ENCODE results near the gene KRTAP5-7.
A peak's percentile ranks its signal among the peaks of the same experiment; 100 is the strongest.

The KRTAP5-7 gene, protein sequence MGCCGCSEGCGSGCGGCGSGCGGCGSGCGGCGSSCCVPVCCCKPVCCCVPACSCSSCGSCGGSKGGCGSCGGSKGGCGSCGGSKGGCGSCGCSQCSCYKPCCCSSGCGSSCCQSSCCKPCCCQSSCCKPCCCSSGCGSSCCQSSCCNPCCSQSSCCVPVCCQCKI

DNA sequence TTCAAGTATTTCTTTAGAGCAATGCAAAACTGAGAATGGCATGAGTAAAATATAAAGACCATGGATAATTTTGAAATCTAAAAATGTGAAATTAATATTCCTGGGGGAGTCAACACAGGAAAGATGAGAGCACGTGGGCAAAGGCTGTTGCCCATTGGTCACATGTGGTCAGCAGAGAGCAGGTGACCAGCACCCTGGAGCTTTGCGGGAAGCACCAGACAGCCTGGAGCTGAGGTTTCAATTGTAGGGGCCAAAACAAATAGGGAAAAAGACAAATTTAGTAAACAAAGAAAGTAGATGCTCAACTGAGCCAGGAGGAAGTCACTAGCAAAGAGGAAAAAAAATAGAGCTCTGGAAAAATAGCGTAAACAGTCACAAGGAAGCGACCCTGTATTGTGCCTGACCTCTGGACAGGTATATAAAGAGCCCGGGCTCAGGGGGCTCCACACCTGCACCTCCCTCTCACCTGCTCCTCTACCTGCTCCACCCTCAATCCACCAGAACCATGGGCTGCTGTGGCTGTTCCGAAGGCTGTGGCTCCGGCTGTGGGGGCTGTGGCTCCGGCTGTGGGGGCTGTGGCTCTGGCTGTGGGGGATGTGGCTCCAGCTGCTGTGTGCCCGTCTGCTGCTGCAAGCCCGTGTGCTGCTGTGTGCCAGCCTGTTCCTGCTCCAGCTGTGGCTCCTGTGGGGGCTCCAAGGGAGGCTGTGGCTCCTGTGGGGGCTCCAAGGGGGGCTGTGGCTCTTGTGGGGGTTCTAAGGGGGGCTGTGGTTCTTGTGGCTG is at the start of gene KRTAP5-7:
Gene KRTAP5-7 (plus strand): TSS at position 472 of the 780 bp plus-strand sequence. CDS start 34 bp downstream, at position 506.
- peak; percentile 3 for DNase-seq

DNA sequence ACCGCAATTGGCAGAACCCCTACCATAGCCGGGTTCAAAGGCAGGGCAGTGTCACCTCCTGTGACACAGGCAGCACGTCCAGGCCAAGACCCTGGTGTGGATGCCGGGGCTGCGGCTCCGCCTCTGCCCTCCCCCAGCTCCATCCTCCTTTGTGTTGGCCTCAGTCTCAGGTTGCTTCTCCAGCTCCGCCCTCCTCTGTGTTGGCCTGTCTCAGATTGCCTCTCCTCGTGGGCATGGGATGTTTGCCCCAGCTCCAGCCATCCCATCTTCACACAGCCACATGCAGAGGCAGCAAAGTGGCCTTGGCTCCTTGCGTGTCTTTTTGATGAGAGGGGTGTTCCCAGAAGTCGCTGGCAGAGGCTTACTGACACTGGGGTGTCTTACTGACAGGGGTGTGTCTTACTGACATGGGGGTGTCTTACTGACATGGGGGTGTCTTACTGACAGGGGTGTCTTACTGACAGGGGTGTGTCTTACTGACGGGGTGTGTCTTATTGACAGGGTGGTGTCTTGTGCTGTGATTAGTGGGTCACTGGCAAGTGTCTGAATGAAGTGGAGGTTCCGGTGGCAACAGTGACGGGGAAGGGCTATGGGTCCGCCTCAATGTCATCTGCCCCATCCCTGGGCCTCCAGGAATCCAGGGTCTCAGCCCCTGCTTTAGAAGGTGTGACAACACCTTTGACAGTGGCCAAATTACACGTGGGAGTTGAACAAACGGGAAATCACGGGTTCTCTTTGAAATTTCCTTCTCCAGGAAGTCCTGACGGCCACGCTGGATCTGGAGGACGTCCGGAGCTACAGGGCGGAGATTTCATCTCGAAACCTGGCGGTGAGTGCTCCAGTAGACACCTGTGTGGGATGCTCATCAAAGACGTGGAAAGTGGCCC is 49.2 kb upstream of the KRTAP5-7 start:
- no peak for DNase-seq

DNA sequence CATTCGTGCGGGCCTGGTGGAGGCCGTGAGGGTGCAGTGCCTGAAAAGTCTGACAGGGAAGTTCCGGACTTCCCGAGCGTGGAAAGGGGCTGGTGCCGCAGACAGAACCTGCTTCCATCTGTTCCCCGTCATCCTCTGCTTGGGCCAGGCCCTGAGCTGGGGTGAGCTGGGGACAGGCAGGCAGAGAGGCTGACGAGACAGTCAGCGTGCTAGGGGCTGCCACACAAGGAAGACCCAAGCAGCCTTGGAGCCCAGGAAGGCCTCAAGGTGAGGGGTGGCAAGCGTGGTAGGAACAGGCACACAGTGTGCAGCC is 48.6 kb upstream of the KRTAP5-7 start:
- DNase-seq, result no peak

DNA sequence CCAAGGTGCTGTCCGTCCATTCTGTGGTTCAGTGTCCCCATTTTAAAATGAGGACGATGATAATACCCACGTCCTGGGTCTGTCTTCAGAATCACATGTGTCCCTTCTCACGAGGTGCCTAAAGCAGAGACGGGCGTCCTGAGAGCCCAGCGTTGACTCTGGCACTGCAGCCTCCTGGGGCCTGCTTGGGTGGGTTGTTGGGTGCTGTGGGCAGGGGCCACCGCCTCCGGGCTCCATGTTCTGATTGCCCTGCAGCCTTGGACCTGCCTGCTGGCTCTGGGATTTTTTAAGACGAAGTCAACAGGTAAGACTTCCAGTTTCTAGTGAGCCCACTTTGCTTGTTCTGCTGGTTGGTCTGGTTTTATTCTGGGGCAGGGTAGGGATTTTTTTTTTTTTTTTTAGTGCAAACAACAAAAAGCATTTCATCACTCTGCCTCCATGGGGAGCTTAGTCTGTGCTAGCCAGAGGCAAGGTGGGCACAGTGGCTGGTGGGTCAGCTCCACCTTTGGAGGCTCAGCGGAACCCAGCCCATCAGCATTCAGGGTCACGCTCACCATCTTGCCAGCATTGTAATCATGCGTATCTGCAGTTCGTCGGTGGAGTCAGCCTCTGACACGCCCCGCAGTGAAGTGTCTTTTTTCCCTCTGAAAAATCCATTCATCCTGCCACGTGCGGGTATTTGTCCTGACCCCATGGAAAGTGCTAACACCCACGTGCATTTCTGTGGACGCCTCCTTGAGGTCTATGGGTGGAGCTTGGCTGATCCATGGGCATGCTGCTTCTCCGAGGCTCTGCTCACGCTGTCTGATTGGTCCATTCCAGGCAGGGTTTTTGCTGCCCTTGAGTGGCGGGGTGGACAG is 45.7 kb upstream of the KRTAP5-7 start:
- DNase-seq, result no peak

DNA sequence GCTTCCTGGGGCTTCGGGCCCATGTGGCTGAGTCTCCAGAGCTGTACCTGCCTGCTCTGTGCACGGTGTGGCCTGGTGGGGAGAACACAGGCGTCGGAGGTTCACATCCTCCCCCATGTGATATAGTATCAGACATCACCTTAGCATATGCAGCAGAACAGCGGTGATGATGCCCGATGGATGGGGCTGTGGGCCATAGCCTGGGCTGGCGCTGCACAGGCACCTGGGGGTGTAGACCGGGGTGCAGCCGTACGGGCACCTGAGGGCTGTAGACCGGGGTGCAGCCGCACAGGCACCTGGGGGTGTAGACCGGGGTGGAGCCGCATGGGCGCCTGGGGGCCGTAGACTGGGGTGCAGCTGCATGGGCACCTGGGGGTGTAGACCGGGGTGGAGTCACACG is 44.9 kb upstream of the KRTAP5-7 start:
- no peak for DNase-seq

DNA sequence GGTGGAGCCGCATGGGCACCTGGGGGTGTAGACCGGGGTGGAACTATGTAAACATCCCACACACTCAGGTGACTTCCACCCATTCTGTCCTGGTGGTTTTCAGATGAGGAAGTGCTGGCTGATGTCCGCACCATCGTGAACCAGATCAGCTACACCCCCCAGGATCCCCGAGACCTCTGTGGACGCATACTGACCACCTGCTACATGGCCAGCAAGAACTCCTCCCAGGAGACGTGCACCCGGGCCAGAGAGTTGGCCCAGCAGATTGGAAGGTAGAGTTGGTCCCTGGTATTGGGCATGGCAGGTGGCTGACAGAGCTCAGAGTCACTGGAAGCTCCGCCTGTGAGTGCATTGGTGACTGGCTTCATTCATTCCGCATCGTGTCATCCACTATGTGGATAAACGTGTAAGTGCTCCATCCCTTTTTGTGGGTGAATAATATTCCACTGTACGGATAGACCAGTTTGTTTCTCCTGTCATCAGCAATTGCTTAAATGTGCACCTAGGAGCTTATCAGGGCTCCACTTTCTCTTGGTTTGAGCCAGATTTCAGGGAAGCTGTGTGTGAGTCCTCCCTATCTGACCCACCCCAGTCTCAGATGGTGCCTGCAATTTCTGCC is 44.2 kb upstream of the KRTAP5-7 start:
- no peak for DNase-seq

DNA sequence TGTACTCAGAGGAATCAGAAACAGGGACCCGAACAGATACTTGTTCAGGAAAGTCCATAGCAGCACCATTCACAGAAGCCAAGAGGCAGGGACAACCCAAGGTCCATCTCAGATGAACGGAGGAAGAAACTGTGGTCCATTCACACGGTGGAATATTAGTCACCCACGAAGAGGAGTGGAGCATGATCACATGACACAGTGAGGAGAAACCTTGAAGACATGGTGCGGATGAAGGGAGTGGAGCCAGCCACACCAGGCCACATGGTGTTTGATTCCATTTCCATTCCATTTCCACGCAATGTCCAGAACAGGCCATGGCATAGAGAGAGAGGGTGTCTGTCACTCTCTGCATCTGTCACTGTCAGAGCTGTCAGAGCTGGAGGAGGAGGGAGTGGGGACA is 43.4 kb upstream of the KRTAP5-7 start:
- DNase-seq, result no peak

DNA sequence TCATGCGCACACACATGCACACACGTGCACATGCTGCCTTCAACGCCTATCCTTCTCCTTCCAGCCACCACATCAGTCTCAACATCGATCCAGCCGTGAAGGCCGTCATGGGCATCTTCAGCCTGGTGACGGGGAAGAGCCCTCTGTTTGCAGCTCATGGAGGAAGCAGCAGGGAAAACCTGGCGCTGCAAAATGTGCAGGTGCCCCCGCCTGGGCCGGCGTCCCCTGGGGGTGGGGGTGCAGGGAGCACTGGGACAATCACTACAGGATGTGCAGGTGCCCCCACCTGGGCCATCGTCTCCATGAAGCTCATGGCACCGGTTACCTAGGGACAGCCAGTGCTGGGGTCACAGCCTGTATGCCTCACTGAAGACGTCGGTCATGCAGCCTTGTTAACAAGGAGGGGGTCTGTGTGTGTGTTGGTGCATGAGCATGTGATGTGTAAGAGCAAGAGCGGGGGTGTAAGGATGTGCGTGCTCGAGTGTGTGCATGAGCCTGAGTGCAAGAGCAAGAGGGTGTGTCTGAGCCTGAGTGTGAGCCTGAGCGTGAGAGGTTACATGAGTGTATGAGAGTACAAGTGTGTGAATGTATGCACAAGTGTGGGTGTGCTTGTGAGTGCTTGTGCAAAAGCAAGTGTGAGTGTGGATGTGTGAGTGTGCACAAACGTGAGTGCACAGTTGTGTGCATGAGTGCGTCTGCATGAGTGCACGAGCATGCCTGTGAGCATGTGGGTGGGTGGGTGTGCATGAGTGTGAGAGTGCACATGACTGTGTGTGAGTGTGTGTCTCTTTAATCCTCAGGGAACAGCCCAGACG is 42.6 kb upstream of the KRTAP5-7 start:
- no peak for DNase-seq

DNA sequence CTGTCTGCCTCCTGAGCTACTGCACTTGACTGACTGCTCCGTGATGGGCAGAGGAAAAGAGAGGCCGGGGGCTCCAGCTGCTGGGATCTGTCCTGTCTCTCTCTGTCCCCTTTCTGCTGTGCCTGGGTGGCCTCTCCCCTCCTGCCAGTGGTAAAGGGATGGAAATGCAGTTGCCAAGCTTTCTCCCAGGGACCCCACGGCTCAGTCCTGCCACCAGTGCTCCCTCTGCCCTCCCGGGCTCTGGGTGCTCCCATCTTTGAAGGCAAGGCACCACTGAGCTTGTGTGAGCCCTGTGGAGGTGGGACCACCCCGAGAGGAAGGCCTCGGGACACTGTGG is 42.0 kb upstream of the KRTAP5-7 start:
- DNase-seq, result no peak

DNA sequence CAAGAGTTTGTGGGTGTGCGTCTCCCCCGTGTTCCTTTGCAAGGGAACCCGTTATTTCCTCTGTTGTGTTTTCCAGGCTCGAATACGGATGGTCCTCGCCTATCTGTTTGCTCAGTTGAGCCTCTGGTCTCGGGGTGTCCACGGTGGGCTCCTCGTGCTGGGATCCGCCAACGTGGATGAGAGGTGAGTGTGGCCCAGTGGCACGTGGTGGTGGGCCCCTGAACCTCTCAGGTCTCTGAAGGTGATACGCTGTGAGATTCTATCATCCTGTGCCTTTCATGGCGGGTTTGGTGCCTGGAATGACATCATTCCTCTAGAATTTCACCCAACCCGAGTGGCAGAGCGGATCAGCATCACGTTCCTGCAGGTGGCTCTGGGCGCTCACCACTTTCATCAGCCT is 41.6 kb upstream of the KRTAP5-7 start:
- no peak for DNase-seq

DNA sequence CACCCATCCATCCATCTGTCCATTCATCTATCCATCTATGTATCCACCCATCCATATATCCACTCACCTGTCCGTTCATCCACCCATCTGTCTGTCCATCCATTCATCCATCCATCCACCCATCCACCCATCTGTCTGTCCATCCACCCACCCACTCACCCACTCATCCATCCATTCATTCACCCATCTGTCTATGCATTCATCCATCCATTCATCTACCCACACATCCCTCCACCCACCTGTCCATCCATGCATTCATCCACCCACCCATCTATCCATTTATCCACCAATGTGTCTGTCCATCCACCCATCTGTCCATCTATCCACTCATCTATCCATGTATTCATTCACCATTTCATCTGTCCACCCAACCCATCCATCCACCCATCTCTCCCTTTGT is 40.7 kb upstream of the KRTAP5-7 start:
- no peak for DNase-seq

DNA sequence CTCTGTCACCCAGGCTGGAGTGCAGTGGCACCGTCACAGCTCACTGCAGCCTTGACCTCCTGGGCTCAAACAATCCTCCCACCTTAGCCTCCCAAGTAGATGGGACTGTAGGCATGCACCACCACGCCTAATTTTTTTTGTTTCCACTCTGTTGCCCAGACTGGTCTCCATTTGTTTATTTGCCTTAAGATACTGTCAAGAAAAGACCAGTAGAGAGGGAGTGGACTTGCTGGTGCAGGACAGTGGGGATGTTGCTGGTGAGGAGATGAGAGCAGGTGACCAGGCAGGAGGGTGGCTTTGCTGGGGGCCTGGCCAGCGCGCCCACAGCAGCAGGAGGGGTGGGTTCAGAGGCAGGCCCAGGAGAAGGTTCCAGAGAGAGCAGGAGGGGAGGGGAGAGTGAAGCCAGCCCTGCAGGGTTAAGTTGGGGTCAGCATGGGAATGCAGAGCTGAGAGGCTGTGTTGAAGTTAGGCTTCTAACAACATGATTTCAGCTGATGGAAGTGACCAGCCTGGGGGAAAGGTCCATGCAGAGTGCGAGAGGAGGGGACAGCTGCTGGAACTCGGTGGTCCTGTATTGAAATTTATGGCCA is 38.3 kb upstream of the KRTAP5-7 start:
- no peak for DNase-seq

DNA sequence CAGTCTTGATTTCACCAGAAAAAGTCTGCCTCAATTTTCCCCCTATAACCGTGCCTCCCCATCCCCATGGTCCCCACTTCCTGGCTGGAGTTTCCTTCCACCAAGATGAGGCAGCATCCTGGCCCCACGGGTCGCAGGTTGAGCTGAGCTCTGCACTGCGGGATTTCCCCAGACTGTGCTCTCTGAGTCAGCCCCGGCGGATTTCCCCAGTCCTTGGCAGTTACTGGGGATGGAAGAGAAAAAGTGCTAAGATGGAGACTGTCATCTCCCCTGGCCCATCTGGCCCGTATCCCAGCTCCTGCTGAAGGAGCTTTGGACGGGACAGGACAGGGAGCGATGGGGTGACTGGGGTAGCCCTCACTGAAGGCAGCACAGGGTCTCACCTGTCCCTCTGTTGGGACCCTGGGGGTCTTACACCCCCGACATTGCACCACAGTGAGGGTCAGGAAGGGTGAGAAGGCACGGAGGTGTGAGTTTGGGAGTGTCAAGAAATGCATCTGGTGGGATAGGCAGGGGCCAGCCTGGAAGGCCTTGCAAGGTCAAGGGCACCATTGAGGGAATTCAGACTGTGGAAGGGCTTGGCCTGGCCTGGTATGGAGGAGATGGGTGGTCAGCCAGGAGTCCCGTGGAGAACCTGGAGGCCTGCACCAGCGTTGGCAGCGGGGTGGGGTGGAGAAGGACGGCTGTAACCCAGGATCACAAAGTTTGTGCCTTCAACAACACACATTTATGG is 37.6 kb upstream of the KRTAP5-7 start:
- no peak for DNase-seq

DNA sequence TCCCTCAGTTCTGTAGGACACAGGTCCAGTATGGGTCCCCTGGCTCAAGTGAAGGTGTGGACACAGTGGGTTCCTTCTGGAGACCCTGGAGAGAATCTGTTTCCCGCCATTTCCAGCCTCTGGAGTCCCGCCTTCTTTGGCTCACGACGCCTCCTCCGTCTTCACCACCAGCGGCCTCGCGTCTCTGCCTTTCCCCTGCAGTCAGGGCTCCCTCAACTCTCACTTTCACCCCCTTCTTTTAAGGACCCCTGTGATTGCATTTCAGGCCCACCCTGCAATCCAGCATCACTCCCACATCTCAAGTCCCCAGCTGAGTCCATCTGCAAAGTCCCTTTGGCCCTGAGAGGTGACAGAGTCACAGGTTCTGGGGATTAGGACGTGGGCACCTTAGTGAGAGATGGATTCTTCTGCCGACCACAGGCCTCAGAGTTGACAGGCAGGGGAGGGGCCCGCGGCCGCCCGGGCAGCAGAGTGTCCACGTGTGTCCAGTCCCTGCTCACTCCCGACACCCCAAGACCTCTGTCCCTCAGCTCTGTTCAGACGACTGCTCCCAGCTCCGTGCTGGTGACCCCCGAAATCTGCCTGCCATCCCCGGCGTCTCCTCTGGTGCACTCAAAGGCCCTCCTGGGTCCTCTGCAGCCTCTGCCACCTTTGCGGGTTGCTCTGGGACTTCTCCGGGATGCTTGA is 36.9 kb upstream of the KRTAP5-7 start:
- no peak for DNase-seq

DNA sequence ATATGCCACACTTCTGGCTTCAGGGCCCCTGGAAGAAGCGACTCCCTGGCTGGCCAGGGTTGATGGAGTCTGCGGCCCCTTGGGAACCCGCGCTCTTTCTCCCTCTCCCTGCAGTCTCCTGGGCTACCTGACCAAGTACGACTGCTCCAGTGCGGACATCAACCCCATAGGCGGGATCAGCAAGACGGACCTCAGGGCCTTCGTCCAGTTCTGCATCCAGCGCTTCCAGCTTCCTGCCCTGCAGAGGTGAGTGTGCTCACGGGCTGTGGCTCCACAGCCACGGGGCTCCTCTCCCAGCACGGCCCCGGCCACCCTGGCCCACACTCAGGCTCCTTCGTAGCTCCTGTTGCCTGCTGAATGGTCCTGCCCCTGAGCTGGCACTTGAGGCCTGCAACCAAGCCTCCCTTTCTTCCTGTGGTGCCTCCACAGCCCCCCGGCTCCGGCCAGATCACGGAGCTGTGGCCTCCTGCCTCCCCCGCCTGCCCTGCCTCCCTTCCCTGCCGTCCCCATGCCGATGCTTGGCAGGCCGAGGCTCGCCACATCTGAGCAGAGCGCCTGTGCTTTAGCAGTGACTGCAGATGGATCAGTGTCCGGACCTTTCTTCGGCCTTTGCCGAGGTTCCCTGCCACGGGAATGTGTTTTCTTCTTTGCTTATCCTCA is 36.2 kb upstream of the KRTAP5-7 start:
- no peak for DNase-seq

DNA sequence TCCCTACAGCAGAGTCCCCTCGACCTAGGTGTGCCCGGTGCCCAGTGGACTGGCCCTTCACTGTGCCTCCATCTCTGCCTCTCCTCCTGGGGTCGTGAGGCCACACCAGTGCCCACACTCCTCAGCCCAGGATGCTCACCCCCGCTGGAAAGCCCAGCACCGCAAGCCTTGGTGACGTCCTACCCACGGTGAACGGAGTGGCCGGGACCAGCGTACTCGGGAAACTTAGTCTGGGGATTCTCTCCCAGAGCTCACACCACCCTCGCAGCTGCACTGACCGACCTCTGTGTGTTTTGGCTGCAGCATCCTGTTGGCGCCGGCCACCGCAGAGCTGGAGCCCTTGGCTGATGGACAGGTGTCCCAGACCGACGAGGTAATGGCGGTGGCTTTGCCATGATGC is 35.5 kb upstream of the KRTAP5-7 start:
- DNase-seq, result no peak

DNA sequence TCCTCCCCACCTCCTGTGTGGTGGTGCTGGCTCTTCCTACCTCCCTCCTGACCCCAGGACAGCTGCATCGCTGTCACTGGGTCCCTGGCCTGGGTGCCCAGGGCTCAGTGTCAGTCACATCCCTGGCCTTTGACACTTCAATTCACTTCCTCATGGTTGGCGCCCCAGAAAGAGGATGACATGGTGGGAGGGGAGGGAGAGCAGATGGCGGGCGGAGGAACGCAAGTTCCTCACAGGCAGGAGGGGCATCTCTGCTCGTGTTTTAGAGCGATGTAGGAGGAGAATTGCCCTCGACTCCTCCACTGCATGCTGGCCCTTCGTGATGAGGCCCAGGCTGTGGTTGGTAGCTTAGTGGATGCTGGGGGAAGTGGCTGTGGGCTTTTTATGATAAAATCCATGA is 35.1 kb upstream of the KRTAP5-7 start:
- no peak for DNase-seq

DNA sequence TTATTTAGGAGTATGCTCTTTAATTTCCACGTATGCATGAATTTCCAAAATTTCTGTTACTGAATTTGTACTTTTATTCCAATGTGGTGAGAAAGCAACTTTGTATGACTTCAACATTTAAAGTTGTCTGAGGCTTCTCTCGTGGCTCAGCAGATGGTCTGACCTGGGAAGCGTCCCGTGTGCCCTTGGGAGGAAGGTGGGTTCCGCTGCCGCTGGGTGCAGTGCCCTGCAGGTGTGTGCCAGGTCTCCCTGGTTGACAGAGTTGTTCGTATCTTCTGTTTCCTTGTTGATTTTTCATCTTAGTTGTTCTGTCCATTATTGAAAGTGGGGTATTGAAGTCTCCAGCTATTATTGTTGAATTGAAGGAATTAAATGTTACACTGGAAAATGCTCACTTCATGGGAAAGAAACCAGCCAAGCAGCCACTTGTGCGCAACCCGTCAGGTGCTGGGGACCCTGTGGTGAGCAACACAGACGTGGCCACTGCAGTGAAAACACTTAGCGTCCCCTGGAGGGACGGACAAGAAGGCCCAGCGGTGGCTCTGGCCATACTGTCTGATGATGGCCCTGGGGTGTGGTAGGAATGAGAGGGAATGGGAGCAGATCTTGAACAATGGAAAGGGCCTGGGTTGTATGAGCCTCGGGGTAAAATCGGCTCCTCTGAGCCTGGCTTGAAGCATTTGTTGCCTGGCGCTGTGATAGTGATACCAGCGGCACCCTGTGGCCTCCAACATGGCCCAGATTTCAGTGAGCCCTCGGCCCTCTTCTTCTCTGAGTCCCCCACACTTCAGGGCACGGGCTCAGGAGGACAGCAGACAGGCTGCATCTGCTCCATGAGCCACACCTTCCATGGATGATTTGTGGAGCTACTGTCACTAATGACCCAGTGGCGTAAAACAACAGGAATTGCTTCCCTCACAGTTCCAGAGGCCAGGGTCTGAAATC is 31.5 kb upstream of the KRTAP5-7 start:
- DNase-seq, result no peak
